PFSK-1 (cell line): ENCODE results near the gene LDLRAD2.

ENCODE experiments used
- FOXP2 ChIP-seq: optimal IDR thresholded peaks from 2 replicates; pipeline ENCODE3; 2011; ENCODE audit warnings: borderline replicate concordance, control low read depth, inconsistent platforms; ENCODE audit not compliant: insufficient read depth; ENCODE audit errors: extremely low read length, extremely low read depth
- POLR2AphosphoS5 ChIP-seq: IDR thresholded peaks from 2 replicates; pipeline ENCODE4 v1.6.1; 2012; ENCODE audit warnings: low read depth, mild to moderate bottlenecking, control low read depth, low read length, moderate library complexity
- SIN3A ChIP-seq: IDR thresholded peaks from 2 replicates; pipeline ENCODE4 v1.6.1; 2012; ENCODE audit warnings: mild to moderate bottlenecking, low read length, moderate library complexity, borderline replicate concordance; ENCODE audit not compliant: insufficient read depth
- TAF1 ChIP-seq: IDR thresholded peaks from 2 replicates; pipeline ENCODE4 v1.6.1; 2012; ENCODE audit warnings: low read length, control low read depth, borderline replicate concordance; ENCODE audit not compliant: insufficient read depth
- TF ChIP-seq, protein P1 (sequence below), 2 experiments: IDR thresholded peaks; 2 replicates each; pipeline versions ENCODE4 v1.6.1 to v1.8.0; 2011 to 2012; ENCODE audit warnings: low read depth in 2 of 2, low read length in 2 of 2, control low read depth in 1 of 2, inconsistent platforms in 1 of 2, mild to moderate bottlenecking in 1 of 2, moderate library complexity in 1 of 2; ENCODE audit not compliant: insufficient read depth in 1 of 2

Gene LDLRAD2

GRCh38 chr1:21821385-21822019, 9.4 kb downstream of the LDLRAD2 start:
- no peak for TF ChIP-seq FOXP2
- no peak for TF ChIP-seq SIN3A
- TF ChIP-seq POLR2AphosphoS5, result no peak
- no peak for TF ChIP-seq TAF1
- TF ChIP-seq, protein P1, sequence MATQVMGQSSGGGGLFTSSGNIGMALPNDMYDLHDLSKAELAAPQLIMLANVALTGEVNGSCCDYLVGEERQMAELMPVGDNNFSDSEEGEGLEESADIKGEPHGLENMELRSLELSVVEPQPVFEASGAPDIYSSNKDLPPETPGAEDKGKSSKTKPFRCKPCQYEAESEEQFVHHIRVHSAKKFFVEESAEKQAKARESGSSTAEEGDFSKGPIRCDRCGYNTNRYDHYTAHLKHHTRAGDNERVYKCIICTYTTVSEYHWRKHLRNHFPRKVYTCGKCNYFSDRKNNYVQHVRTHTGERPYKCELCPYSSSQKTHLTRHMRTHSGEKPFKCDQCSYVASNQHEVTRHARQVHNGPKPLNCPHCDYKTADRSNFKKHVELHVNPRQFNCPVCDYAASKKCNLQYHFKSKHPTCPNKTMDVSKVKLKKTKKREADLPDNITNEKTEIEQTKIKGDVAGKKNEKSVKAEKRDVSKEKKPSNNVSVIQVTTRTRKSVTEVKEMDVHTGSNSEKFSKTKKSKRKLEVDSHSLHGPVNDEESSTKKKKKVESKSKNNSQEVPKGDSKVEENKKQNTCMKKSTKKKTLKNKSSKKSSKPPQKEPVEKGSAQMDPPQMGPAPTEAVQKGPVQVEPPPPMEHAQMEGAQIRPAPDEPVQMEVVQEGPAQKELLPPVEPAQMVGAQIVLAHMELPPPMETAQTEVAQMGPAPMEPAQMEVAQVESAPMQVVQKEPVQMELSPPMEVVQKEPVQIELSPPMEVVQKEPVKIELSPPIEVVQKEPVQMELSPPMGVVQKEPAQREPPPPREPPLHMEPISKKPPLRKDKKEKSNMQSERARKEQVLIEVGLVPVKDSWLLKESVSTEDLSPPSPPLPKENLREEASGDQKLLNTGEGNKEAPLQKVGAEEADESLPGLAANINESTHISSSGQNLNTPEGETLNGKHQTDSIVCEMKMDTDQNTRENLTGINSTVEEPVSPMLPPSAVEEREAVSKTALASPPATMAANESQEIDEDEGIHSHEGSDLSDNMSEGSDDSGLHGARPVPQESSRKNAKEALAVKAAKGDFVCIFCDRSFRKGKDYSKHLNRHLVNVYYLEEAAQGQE (IDR thresholded peaks at IDR 0.05; ENCODE audit: insufficient read depth in 1 of 2, low read depth in 2 of 2, low read length in 2 of 2), result no peak

DNA sequence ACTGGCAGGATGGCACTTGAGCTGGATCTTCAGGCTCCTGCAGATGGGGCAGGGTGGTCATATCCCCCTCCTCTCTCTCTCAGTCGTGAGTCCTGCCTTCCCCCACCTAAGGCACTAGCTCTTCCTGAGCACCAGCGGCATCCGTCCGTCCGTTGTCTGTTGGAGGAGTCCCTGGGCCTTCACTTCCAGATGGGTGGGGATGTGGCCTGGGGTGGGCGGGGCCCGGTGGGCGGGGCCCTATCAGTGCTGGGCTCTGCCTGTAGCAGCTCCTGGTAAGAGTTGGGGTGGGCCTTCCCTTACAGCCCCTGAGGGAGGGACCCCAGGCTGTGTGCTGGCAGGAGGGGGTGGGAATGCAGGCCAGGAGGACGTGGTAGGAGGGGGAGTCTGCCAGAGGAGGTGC, 10.3 kb downstream of the LDLRAD2 start:
- TF ChIP-seq FOXP2, result no peak
- TF ChIP-seq TAF1, result no peak
- TF ChIP-seq, protein P1 (IDR thresholded peaks at IDR 0.05; ENCODE audit: insufficient read depth in 1 of 2, low read depth in 2 of 2, low read length in 2 of 2), result no peak
- TF ChIP-seq SIN3A, result no peak
- TF ChIP-seq POLR2AphosphoS5, result no peak

DNA sequence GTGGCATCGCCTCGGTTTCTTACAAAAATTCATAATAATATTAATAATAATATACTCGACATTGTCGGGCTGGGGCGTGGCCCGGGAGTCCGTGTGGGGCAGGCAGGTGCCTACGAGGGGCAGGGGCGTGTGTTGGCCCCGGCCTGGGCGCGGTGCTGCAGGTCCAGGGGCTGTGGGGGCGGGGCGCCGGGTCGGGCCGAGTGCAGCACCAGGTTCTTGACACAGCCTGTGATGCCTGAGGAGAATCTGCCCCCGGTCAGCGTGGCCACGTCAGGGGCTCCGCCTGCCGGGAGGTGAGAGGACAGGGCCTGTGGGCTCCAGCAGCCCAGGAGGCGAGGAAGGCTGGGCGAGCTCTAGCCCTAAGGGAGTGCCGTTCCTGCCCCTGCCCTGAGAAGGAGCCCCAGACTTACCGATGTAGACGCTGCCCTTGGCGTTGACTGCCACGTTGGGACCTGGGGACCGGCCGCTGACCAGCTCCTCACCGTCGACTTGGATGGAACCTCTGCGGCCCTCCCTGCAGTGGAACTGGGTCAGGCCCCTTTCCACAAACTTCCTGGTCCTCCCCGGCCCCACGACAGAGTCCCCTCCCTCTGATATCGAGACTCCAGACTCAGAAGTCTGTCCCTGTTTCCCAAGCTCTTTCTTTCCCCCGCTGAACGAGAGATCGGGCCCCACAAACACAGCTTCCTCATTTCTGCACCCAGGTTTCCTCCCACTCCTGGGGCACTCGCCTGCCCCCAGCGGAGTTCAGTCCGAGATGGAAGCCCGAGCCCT, 11.3 kb downstream of the LDLRAD2 start:
- TF ChIP-seq POLR2AphosphoS5 (no peak), FOXP2 (no peak), SIN3A (no peak), TAF1 (no peak)
- TF ChIP-seq, protein P1 (IDR thresholded peaks at IDR 0.05; ENCODE audit: insufficient read depth in 1 of 2, low read depth in 2 of 2, low read length in 2 of 2), result no peak

DNA sequence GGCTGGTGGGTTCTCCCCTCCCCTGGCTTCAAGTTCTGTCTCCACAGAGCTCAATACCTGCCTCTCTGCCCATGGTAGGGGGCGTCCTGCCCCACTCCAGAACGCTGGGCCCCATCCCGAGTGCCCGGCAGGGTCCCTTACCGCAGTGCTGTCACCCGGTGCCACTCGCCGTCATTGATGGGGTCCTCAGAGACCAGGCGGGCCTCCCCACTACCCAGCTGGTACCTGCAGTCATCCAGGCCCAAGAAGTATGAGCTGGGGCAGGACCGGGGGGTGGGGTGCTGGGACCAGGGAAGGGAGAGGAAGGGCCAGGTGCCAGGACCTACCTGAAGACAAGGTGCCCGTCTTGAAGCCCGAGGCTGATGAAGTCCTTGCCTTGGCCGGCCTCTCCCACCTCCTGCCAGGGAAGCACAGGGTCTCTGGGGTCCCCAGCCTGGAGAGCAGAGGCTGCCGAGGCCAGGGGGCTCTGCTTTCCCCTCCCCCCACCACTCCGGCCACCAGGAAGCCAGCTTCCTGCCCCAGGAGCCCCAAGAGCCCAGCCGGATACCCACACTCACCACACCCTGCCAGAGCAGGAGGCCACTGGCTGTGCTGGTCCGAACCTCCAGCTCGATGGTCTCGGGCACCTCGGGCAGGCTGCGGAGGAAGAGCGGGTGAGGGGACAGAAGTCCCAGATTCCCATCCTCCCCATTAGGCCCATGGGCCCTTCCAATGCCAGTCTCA, 12.1 kb downstream of the LDLRAD2 start:
- no peak for TF ChIP-seq POLR2AphosphoS5
- no peak for TF ChIP-seq SIN3A

DNA sequence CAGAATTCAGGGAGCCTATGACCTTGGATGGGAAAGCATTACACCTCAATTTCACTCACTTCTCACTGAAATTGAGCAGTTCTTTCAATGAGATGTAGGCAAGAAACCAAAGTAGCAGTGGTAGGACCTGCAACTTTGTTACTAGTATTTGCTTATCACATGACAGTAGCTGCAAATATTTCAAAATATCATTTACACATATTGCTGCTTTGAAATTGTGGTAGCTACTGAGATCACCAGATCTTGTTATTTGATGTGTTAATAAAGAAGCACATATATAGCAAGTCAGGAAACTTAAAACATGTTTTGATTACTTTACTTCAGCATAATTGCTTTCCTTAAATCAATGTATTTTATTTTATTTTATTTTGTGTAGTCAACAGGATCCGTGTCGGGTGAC, 12.9 kb downstream of the LDLRAD2 start:
- TF ChIP-seq SIN3A (no peak), FOXP2 (no peak), POLR2AphosphoS5 (no peak), TAF1 (no peak)
- TF ChIP-seq, protein P1 (IDR thresholded peaks at IDR 0.05; ENCODE audit: insufficient read depth in 1 of 2, low read depth in 2 of 2, low read length in 2 of 2), result no peak
